ENCODE measurements around the gene COPG2. TPM values are rescaled to one million over a fixed set of nuclear protein-coding genes. Genes with fewer than 3 reads are reported as not detected.

Gene COPG2
- total and polyA plus RNA-seq, 2 experiments from 2014 or later, result 4.9 to 66.3 TPM

- H3K4me1 Mint-ChIP-seq, result no peaks in the 10 kb centered on the region
- H3K4me2 ChIP-seq, result no peak overlapping the region
- no peaks in the 10 kb centered on the region for H3K27me3 Mint-ChIP-seq (ENCODE audit: insufficient read depth, low read depth, poor library complexity)
- H3K9me2 ChIP-seq (ENCODE audit: insufficient read depth), result no peaks in the 10 kb centered on the region
- no peak for ATAC-seq
- H3K79me2 ChIP-seq (replicated peaks; ENCODE audit: insufficient read depth), result no peaks in the 10 kb centered on the region
- H3F3A ChIP-seq (replicated peaks; ENCODE audit: low read depth), result no peaks in the 10 kb centered on the region
- peaks cover 60% of the 10 kb centered on the region for H3K36me3 Mint-ChIP-seq (ENCODE audit: low read depth)
- no peaks in the 10 kb centered on the region for H3K9me3 Mint-ChIP-seq
- no peak overlapping the region for H3K4me3 Mint-ChIP-seq
- no peaks in the 10 kb centered on the region for H3K4me1 ChIP-seq (ENCODE audit: insufficient read depth)
- DNase-seq (ENCODE audit: low spot score), result no peak
- no peak overlapping the region for H3K27ac ChIP-seq (ENCODE audit: low read depth)
- H3K4me3 ChIP-seq, result no peak overlapping the region
- H3K27me3 ChIP-seq (ENCODE audit: insufficient read depth), result no peaks in the 10 kb centered on the region
- no peak overlapping the region for H3K27ac Mint-ChIP-seq
- H2AFZ ChIP-seq, result no peak overlapping the region
- no peak for TF ChIP-seq ETS1 (IDR thresholded peaks at IDR 0.05)
- TF ChIP-seq REST (IDR thresholded peaks at IDR 0.05; ENCODE audit: unreplicated experiment), result no peak
- no peak for TF ChIP-seq ZNF114 (CRISPR knock-in tag; IDR thresholded peaks at IDR 0.05)
- no peak for TF ChIP-seq CREB1 (CRISPR knock-in tag; IDR thresholded peaks at IDR 0.05; ENCODE audit: low read depth)
- no peak for TF ChIP-seq CTCF (conservative IDR thresholded peaks at IDR 0.05; ENCODE audit: low read depth in 2 of 2)
- no peak for TF ChIP-seq ZNF462 (CRISPR knock-in tag; IDR thresholded peaks at IDR 0.05)
- no peak for TF ChIP-seq POLR2AphosphoS5 (IDR thresholded peaks at IDR 0.05; ENCODE audit: low read depth)
- no peak for TF ChIP-seq EZH2 (IDR thresholded peaks at IDR 0.05; ENCODE audit: low read depth, unreplicated experiment)
- TF ChIP-seq ZNF331 (CRISPR knock-in tag; IDR thresholded peaks at IDR 0.05; ENCODE audit: low read depth), result no peak
- no peak for TF ChIP-seq JUNB (IDR thresholded peaks at IDR 0.05; ENCODE audit: unreplicated experiment)
- TF ChIP-seq STAT1 (IDR thresholded peaks at IDR 0.05; ENCODE audit: unreplicated experiment), result no peak
- no peak for TF ChIP-seq EZH2phosphoT487 (IDR thresholded peaks at IDR 0.05; ENCODE audit: unreplicated experiment)
- no peak for TF ChIP-seq NANOG (IDR thresholded peaks at IDR 0.05; ENCODE audit: borderline replicate concordance)
- H3K36me3 ChIP-seq (ENCODE audit: insufficient read depth), result no peaks in the 10 kb centered on the region; the same call in 1 of the 2 replicates
- H4K20me1 ChIP-seq (replicated peaks; ENCODE audit: insufficient read depth), result no peaks in the 10 kb centered on the region
Observed at GRCh38 chr7:130649004-130649790, 19.4 kb downstream of the COPG2 start.
